ENCODE measurements around the gene CDR2L.
"Not testable (repeated sequence)": the region's sequence is repeated elsewhere in the genome, so short reads cannot be mapped to it uniquely, and the experiment has no call there.

CDR2L gene

GRCh38 chr17:74959826-74960515 lies 27.5 kb upstream of the CDR2L start:
- no peak for DNase-seq

GRCh38 chr17:74960570-74961342 lies 26.7 kb upstream of the CDR2L start:
- peak; percentile 95 to 96 for DNase-seq

GRCh38 chr17:74961657-74962350 lies 25.6 kb upstream of the CDR2L start:
- peak; percentile 96 to 97 for DNase-seq

- DNase-seq: peak in 1 of 2 experiments; percentile 42
Observed at GRCh38 chr17:74962622-74963394, 24.6 kb upstream of the CDR2L start.

GRCh38 chr17:74963656-74964055 lies 23.8 kb upstream of the CDR2L start:
- peak in 1 of 2 experiments; percentile 58 for DNase-seq

- DNase-seq: no peak
Observed at GRCh38 chr17:74964246-74964761, 23.1 kb upstream of the CDR2L start.

GRCh38 chr17:74964988-74965622 lies 22.3 kb upstream of the CDR2L start:
- no peak for DNase-seq

- no peak for DNase-seq
Observed at GRCh38 chr17:74968361-74968780, 19.1 kb upstream of the CDR2L start.

- DNase-seq: not testable (repeated sequence)
Observed at GRCh38 chr17:74969501-74969900, 17.9 kb upstream of the CDR2L start.

GRCh38 chr17:74970395-74970794 lies 17.0 kb upstream of the CDR2L start:
- DNase-seq: no peak

- DNase-seq: no peak
Observed at GRCh38 chr17:74971069-74971841, 16.2 kb upstream of the CDR2L start.

GRCh38 chr17:74971842-74972106 lies 15.7 kb upstream of the CDR2L start:
- no peak for DNase-seq

- DNase-seq: peak; percentile 53 to 82
Observed at GRCh38 chr17:74972107-74972972, 15.1 kb upstream of the CDR2L start, which contains the start of gene HID1. Gene HID1 (minus strand): TSS chr17:74972759. CDS start chr17:74972656, 103 bp downstream.

GRCh38 chr17:74972973-74973328 lies 14.5 kb upstream of the CDR2L start:
- no peak for DNase-seq

GRCh38 chr17:74975943-74976342 lies 11.5 kb upstream of the CDR2L start:
- DNase-seq: no peak

- no peak for DNase-seq
Observed at GRCh38 chr17:74977802-74978201, 9.6 kb upstream of the CDR2L start.

- no peak for DNase-seq
Observed at GRCh38 chr17:74978240-74978639, 9.2 kb upstream of the CDR2L start.

GRCh38 chr17:74979408-74980146 lies 7.9 kb upstream of the CDR2L start:
- no peak for DNase-seq

GRCh38 chr17:74981318-74981978 lies 6.0 kb upstream of the CDR2L start:
- no peak for DNase-seq
